ENCODE data around the gene KLF6.

The KLF6 gene

DNA sequence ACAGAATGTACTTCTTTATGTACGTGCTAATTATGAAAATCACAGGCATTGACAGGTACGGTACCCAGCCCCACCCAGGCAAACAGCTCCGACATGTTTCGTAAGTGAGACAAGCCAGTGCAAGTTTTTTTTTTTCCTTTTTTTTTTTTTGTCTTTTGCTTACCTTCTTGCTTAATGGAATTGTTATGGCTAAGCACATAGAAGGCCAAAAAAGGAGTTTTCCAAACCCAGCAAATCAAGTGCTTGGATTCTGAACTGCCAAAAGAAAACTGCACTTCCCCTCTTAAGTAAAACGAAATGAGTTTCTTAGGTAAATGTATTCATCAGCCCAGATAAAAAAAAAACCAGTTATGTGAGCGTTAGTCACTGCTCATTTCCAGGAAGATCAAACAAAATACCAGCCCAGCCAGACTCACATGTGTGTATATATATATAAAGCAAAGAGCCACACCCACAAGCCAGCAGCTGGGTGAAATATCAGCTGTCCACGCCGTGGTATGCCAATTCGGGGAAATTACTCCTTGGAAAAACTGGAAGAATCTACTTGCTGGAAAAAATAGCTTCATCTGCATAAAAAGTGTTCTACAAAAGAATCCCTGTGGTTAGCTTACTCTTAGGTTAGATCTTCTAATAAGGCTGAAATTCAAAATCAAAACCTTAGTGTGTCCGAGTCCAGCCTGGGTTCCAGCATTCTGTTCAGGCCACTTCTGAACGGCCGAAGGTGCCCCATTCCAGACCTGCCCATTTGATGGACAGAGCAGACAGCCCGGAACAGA lies 8.0 kb downstream of the KLF6 start:
- DNase-seq (ENCODE audit: extremely low spot score, insufficient read length, low read depth): no peak
- no peak for FAIRE-seq

DNA sequence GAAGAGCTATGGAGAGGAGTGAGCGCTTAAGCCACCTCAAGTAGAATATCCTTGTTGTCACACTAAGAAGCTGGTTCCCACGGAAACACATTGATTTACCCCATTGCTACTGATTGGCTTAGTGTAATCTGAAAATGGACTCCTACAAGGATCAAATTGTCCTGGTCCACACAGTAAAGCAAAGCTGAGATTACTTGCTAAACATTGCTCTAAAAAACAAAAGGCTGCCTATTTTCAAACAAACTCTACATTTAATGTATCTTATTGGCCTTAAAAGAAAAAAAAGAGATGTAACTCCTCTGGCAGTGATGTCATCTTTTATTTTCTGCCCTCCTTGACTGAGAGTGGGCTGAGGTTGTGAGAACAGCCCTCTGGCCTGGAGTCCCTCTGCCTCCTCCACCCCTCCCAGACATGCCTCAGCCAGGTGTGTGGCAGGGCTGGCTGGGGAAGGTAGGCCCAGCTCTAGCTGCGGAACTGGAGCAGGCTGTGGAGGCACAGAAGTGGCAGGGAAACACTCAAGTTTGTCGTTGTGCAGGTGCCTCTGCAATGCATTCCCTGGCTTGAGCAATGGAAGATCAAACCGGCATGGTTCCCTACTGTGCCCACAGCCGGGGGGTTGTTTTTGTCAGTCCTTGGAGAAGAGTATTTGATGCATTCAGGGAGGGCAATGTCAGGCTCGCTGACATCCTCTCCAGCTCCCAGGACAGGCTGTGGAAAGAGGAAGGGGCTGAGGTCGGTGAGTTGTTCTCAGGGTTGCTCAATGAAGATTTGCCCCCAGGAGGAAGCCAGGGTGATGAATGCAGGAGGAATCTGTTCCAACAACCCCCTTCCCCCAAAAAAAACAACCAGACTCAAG lies 9.1 kb downstream of the KLF6 start:
- DNase-seq (ENCODE audit: extremely low spot score, insufficient read length, low read depth) (no peak), FAIRE-seq (no peak)

GRCh38 chr10:3774814-3775695 lies 10.0 kb downstream of the KLF6 start:
- DNase-seq (ENCODE audit: extremely low spot score, insufficient read length, low read depth): no peak

GRCh38 chr10:3774018-3774813 lies 10.8 kb downstream of the KLF6 start:
- DNase-seq (ENCODE audit: extremely low spot score, insufficient read length, low read depth) (no peak), FAIRE-seq (no peak)

More at GRCh38 chr10:3774814-3775695, 10.0 kb downstream of the KLF6 start:
- FAIRE-seq: no peak

GRCh38 chr10:3773460-3774017 lies 11.5 kb downstream of the KLF6 start:
- DNase-seq (ENCODE audit: extremely low spot score, insufficient read length, low read depth): no peak
- no peak for FAIRE-seq

DNA sequence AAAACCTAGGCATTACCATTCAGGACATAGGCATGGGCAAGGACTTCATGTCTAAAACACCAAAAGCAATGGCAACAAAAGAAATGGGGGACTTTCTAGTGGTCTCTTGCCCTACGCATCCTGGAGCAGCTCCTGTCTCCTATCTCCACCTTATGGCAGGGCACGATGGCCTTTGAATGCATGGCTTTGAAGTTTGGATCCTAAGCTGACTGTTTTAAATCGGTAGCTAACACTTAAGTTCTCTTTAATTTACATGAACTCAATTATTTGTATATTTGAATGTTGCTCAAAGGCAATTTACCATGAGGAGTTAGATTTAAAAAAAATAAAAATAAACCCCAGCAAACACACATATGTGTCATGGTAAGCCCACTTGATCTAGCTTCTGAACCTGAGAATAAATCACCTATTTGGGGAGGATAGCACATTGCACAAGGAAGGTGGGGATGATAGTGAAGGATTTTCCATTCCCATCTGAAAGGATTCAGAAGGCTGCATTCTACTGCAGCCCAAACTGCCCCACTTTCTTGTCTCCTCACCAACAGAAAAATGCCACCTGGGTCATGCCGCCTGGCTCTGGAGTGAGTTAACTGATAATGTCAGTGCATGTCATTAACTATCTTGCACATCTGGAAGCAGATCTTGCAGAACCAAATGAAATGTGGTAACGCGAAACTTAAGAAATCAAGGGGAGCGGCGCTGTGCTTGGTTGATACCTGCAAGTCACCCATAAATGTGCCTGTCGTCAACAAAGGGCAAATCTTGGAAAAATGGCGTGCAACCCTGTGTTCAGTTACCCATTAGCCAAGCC lies 12.4 kb downstream of the KLF6 start:
- DNase-seq (ENCODE audit: extremely low spot score, insufficient read length, low read depth): no peak
- FAIRE-seq: no peak

- FAIRE-seq (no peak), DNase-seq (ENCODE audit: extremely low spot score, insufficient read length, low read depth) (no peak)
These were observed 14.3 kb downstream of the KLF6 start for GRCh38 chr10:3770611-3771110.

DNA sequence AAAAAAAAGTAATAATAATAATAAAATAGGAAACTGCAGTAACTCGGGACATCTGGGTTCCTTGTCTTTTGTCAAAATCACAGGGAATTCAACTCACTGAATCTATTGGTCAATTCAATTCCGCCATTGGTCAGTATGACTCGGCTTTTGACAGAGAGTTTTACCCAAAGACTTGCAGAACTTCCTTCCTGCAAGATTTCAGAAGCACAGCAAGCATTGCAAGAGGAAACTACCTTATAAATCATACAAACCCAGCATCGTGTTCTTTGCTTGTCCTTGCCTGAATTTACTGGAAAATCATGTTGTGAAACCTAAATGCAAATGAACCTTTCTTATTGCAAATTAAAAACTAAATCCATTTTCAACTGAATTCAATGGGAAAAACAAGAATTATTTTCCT lies 15.5 kb downstream of the KLF6 start:
- DNase-seq (ENCODE audit: extremely low spot score, insufficient read length, low read depth): no peak
- no peak for FAIRE-seq

DNA sequence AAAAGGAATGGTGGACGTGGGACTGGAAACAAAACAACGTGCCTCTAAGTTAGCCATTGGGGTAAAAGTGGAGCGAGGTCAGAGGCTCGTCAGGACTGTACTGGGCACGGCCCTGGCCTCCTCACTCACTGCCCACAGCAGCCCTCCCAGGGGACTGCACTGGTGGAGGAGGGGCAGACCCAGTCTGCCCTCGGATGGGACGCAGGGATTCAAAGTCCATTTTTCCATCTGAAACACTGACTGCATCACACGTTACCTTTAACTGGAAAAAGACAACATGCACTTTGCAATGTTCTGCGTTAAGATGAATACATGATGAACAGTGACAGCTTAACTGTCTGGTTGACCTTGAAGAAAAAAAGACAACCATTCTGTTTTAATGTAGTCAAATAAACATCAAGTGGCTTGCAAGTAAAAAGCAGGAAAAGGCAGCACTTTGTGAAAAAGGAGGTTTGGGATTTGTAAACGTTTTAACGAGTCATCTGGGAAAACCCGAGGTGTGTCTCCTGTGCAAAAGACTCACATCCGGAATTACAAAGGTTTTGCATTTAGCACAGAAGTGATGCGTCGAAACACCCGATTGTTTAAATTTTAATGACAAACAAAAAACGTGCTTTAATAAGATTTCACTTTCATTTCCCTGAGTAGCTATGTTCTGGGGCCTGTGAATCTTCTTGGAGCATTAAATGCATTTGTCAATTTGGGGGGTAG lies 18.8 kb downstream of the KLF6 start:
- no peak for FAIRE-seq

GRCh38 chr10:3765146-3765545 lies 19.9 kb downstream of the KLF6 start:
- DNase-seq (ENCODE audit: extremely low spot score, insufficient read length, low read depth) (no peak), FAIRE-seq (peak; percentile 26)

More for the DNA sequence above, 18.8 kb downstream of the KLF6 start:
- no peak for DNase-seq (ENCODE audit: extremely low spot score, insufficient read length, low read depth)

DNA sequence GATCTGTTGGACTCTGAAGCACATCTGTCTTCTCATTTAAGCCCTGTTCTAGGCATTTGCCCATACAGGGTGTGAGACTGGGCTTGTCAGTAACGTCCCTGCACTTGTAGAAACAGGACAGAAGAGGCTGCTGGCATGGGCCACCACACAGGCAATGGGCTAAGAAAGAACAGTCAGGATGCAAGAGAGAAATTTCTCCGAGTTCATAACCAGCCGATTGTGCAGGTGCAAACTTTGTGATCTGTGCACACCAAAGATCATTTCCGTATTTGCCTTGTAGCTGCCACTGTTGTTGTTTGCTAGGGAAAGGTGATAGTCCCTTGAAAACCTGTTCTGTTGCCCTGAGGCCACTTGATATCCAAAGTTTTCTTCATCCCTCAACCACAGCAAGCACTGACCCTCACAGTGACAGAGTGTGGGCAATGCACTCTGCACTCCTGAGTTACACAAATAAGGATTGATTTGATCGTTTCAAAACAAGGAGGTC lies 20.3 kb downstream of the KLF6 start:
- peak; percentile 53 for FAIRE-seq
- no peak for DNase-seq (ENCODE audit: extremely low spot score, insufficient read length, low read depth)

GRCh38 chr10:3763852-3764625 lies 21.0 kb downstream of the KLF6 start:
- FAIRE-seq (no peak), DNase-seq (ENCODE audit: extremely low spot score, insufficient read length, low read depth) (no peak)

- no peak for DNase-seq (ENCODE audit: extremely low spot score, insufficient read length, low read depth)
- FAIRE-seq: no peak
These were observed 22.0 kb downstream of the KLF6 start for GRCh38 chr10:3763035-3763456.

GRCh38 chr10:3762309-3762708 lies 22.7 kb downstream of the KLF6 start:
- FAIRE-seq (no peak), DNase-seq (ENCODE audit: extremely low spot score, insufficient read length, low read depth) (no peak)

- FAIRE-seq (no peak), DNase-seq (ENCODE audit: extremely low spot score, insufficient read length, low read depth) (no peak)
These were observed 23.1 kb downstream of the KLF6 start for GRCh38 chr10:3761904-3762303.

- FAIRE-seq: peak; percentile 86
These were observed 23.9 kb downstream of the KLF6 start for GRCh38 chr10:3761021-3761686.

More at GRCh38 chr10:3761021-3761686, 23.9 kb downstream of the KLF6 start:
- no peak for DNase-seq (ENCODE audit: extremely low spot score, insufficient read length, low read depth)

Measured in GM18507 (cell line).